Transverse colon (tissue), 3 donors: ENCODE measurements around the gene NOTCH2.

Experiments
- POLR2A ChIP-seq: fragments of 450-650 bp; IDR thresholded peaks from one replicate; pipeline ENCODE4 v1.6.1; 2016; ENCODE audit warnings: antibody characterized with exemption, mild to moderate bottlenecking, moderate library complexity
- TF ChIP-seq, protein P1 (sequence below), 5 experiments: fragments of 200-600 bp in 3 of 5; fragments of 450-650 bp in 2 of 5; sonication (generic) in 3 of 5; IDR thresholded peaks; 1 replicate in 2 of 5; 2 replicates in 3 of 5; pipeline ENCODE4 v1.5.1; 2016 to 2017; ENCODE audit warnings: antibody characterized with exemption in 5 of 5, inconsistent platforms in 3 of 5, mild to moderate bottlenecking in 2 of 5, moderate library complexity in 1 of 5

DNA sequence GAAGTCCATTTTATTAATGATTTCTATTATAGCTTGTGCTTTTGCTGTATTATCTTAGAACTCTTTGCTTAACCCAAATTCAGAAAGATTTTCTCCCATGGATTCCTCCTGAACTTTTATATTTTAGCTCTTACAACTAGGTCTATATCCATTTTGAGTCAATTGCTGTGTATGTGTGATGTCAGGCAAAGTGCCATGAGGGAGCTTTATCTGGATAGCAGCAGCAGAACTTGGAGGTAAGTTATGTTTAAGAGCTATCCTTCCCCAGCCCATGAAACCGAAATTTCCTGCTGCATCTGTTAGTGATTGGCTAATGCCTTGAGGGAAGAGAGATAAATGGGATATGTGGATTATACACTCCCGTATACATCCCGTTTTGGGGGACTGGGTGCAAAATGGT is 203.0 kb downstream of the NOTCH2 start:
- TF ChIP-seq, protein P1, sequence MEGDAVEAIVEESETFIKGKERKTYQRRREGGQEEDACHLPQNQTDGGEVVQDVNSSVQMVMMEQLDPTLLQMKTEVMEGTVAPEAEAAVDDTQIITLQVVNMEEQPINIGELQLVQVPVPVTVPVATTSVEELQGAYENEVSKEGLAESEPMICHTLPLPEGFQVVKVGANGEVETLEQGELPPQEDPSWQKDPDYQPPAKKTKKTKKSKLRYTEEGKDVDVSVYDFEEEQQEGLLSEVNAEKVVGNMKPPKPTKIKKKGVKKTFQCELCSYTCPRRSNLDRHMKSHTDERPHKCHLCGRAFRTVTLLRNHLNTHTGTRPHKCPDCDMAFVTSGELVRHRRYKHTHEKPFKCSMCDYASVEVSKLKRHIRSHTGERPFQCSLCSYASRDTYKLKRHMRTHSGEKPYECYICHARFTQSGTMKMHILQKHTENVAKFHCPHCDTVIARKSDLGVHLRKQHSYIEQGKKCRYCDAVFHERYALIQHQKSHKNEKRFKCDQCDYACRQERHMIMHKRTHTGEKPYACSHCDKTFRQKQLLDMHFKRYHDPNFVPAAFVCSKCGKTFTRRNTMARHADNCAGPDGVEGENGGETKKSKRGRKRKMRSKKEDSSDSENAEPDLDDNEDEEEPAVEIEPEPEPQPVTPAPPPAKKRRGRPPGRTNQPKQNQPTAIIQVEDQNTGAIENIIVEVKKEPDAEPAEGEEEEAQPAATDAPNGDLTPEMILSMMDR (IDR thresholded peaks at IDR 0.05), result no peak
- TF ChIP-seq POLR2A, result no peak
